Choroid plexus epithelial cell (primary cell): ENCODE data around the gene SDCBP2.

ENCODE experiments used
- DNase-seq: peaks from one replicate; pipeline ENCODE4 v3.0.0-alpha.2; 2010; ENCODE audit warnings: low read depth
- H3K4me3 ChIP-seq: 2 replicates; pipeline ENCODE4 v1.5.1; 2011; ENCODE audit warnings: low read depth, mild to moderate bottlenecking, control low read depth, low read length, moderate library complexity
- TF ChIP-seq, protein P1 (sequence below): conservative IDR thresholded peaks from 2 replicates; pipeline ENCODE4 v1.5.1; 2011; ENCODE audit warnings: low read depth, mild to moderate bottlenecking, control low read depth, inconsistent platforms, low read length, moderate library complexity

The SDCBP2 gene

DNA sequence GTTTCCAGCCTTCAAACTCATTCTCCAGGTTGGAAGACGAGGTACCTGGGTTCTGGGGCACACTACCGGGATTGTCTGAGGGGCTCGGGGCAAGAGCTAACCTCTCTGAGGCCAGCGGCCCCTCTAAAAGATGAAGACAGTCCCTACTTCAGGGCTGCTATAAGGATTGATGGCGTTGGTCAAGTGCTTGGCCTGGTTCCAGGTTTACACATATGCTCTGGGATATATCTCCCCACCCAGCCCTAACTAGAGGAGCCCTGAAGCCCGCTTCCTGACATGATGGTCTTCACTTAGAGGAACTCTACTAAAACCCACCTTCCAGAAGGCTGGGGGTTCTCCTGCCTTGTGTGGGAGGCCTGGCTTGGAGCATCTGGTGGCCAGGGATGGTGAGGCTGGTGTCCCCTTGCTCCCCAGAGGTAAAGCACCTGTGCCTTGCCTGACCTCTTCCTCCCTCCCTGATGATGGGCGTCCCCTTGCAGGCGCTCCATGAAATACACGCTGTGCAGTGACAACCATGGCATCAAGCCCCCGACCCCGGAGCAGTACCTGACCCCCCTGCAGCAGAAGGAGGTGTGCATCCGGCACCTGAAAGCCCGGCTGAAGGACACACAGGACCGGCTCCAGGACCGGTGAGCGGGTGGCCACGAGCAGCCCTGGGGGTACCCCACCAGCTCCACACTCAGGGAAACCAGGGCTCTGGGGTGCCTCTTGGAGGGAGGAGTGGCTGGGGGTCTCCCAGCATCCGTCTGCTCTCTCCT is 28.7 kb downstream of the SDCBP2 start:
- no peak for DNase-seq
- no peak overlapping the region for H3K4me3 ChIP-seq
- TF ChIP-seq, protein P1, sequence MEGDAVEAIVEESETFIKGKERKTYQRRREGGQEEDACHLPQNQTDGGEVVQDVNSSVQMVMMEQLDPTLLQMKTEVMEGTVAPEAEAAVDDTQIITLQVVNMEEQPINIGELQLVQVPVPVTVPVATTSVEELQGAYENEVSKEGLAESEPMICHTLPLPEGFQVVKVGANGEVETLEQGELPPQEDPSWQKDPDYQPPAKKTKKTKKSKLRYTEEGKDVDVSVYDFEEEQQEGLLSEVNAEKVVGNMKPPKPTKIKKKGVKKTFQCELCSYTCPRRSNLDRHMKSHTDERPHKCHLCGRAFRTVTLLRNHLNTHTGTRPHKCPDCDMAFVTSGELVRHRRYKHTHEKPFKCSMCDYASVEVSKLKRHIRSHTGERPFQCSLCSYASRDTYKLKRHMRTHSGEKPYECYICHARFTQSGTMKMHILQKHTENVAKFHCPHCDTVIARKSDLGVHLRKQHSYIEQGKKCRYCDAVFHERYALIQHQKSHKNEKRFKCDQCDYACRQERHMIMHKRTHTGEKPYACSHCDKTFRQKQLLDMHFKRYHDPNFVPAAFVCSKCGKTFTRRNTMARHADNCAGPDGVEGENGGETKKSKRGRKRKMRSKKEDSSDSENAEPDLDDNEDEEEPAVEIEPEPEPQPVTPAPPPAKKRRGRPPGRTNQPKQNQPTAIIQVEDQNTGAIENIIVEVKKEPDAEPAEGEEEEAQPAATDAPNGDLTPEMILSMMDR: no peak

DNA sequence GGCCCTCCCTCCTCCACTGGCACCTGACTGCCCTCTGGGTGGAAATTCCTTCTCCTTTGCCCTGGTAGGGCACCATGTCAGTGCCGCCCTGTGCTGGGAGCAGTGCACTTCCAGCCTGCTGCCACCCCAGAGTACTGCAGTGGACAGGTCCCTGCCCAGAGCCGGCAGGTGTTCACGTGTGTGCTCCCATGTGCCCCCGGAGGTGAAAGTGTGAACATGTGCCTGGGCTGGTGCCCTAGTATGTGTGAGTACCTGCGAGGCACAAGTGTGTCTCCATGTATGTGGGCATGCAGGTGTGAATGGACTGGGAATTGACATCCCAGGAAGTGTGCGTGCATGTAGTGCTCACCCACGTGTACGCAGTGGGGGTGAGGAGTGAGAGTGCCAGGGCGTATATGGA is 29.4 kb downstream of the SDCBP2 start:
- no peak for DNase-seq
- TF ChIP-seq, protein P1: peak; percentile 19
- no peak overlapping the region for H3K4me3 ChIP-seq

DNA sequence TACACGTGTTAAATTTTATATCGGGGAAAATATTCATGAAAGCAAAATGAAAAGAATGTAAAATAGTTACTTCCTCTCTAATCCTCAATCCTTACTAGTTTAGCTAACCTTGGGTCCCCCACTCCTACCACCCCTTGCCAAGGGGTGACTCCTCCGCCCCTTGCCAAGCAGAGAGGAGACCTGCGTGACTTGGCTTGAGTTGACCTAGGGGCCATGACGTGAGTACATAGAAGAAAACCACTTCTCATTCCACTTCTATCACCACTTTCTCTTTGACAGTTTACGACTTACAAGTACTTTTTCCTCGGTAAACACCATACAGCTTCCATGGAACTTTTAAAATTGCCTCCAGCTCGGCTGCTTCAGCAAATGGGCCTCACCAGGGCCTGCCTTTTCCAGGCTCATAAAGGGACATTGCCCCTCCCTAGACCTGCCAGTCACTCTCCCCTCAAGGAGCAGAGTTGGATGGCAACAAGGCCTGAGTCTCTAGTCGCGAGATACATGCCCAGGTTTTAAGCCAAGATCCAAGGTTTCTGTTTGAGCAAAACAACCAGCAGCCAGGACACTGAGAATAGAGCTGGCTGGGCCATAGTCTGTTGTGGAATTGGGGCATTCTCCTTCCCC is 29.9 kb downstream of the SDCBP2 start:
- TF ChIP-seq, protein P1: no peak
- DNase-seq: no peak
- H3K4me3 ChIP-seq: no peak overlapping the region

- H3K4me3 ChIP-seq: no peak overlapping the region
- no peak for DNase-seq
- TF ChIP-seq, protein P1: no peak
Measured at GRCh38 chr20:1298166-1298565, 30.8 kb downstream of the SDCBP2 start.

GRCh38 chr20:1297486-1297885 is 31.5 kb downstream of the SDCBP2 start:
- TF ChIP-seq, protein P1: no peak
- no peak overlapping the region for H3K4me3 ChIP-seq
- no peak for DNase-seq

DNA sequence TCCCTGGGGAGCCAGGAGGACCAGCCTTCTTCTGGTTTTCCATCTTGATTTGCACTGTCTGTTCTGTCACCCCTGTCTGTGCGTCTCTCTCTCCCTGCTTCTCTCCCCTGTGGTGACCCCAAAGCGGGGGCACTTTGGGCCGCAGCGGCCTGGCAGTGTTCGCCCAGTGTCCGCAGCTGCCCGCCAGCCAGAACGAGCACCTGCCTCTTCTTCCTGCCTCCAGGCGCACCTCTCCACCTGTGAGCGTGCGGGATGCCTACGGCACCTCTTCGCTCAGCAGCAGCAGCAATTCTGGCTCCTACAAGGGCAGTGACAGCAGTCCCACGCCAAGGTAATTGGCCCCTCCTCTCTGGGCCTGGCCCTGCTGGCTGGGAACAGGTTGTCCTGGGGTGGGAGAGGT is 32.0 kb downstream of the SDCBP2 start:
- TF ChIP-seq, protein P1: no peak
- no peak for DNase-seq

GRCh38 chr20:1296117-1296610 is 32.8 kb downstream of the SDCBP2 start:
- no peak overlapping the region for H3K4me3 ChIP-seq
- TF ChIP-seq, protein P1: no peak
- DNase-seq: no peak

More for the DNA sequence above, 32.0 kb downstream of the SDCBP2 start:
- H3K4me3 ChIP-seq: no peak overlapping the region
